KMS-11 (cell line): ENCODE data around the gene GARIN3.

Experiments used
- H2AFZ ChIP-seq: fragments of 200-600 bp; sonication (generic); 2 replicates; pipeline ENCODE4 v1.6.1; 2016; ENCODE audit warnings: antibody characterized with exemption, mixed run types, low read depth
- H3K27ac ChIP-seq: fragments of 200-600 bp; sonication (generic); 2 replicates; pipeline ENCODE4 v1.6.1; 2016; ENCODE audit warnings: mild to moderate bottlenecking, mixed run types
- H3K27me3 ChIP-seq: fragments of 200-600 bp; sonication (generic); 2 replicates; pipeline ENCODE4 v1.6.1; 2017; ENCODE audit warnings: mild to moderate bottlenecking, low read depth, mixed run types, moderate library complexity; ENCODE audit not compliant: insufficient read depth
- H3K36me3 ChIP-seq: fragments of 200-600 bp; sonication (generic); 2 replicates; pipeline ENCODE4 v1.6.1; 2017; ENCODE audit warnings: mild to moderate bottlenecking, mixed run types; ENCODE audit not compliant: insufficient read depth
- H3K4me1 ChIP-seq: fragments of 200-600 bp; sonication (generic); 2 replicates; pipeline ENCODE4 v1.6.1; 2016; ENCODE audit warnings: mild to moderate bottlenecking, low read depth, mixed run types; ENCODE audit not compliant: poor library complexity, severe bottlenecking
- H3K4me2 ChIP-seq: fragments of 200-600 bp; sonication (generic); 2 replicates; pipeline ENCODE4 v1.7.0; 2016; ENCODE audit warnings: mild to moderate bottlenecking, mixed run types
- H3K4me3 ChIP-seq: fragments of 200-600 bp; sonication (generic); IDR thresholded peaks from 2 replicates; pipeline ENCODE4 v1.6.1; 2017; ENCODE audit warnings: low read depth, low read length, mixed read lengths; ENCODE audit not compliant: insufficient read depth
- H3K79me2 ChIP-seq: fragments of 200-600 bp; sonication (generic); 2 replicates; pipeline ENCODE4 v1.6.1; 2016; ENCODE audit warnings: low read depth, mixed run types; ENCODE audit not compliant: insufficient read depth
- H3K9ac ChIP-seq: fragments of 200-600 bp; sonication (generic); 2 replicates; pipeline ENCODE4 v1.6.1; 2016; ENCODE audit warnings: mild to moderate bottlenecking, mixed run types
- H4K20me1 ChIP-seq: fragments of 200-600 bp; sonication (generic); 2 replicates; pipeline ENCODE4 v1.6.1; 2016; ENCODE audit warnings: mild to moderate bottlenecking, mixed run types; ENCODE audit not compliant: insufficient read depth
- TF ChIP-seq, protein P1 (sequence below): fragments of 200-600 bp; sonication (generic); conservative IDR thresholded peaks from 2 replicates; pipeline ENCODE4 v1.6.1; 2017; ENCODE audit warnings: low read depth, mild to moderate bottlenecking, antibody characterized with exemption, low read length, moderate library complexity, mixed read lengths

GARIN3 gene

DNA sequence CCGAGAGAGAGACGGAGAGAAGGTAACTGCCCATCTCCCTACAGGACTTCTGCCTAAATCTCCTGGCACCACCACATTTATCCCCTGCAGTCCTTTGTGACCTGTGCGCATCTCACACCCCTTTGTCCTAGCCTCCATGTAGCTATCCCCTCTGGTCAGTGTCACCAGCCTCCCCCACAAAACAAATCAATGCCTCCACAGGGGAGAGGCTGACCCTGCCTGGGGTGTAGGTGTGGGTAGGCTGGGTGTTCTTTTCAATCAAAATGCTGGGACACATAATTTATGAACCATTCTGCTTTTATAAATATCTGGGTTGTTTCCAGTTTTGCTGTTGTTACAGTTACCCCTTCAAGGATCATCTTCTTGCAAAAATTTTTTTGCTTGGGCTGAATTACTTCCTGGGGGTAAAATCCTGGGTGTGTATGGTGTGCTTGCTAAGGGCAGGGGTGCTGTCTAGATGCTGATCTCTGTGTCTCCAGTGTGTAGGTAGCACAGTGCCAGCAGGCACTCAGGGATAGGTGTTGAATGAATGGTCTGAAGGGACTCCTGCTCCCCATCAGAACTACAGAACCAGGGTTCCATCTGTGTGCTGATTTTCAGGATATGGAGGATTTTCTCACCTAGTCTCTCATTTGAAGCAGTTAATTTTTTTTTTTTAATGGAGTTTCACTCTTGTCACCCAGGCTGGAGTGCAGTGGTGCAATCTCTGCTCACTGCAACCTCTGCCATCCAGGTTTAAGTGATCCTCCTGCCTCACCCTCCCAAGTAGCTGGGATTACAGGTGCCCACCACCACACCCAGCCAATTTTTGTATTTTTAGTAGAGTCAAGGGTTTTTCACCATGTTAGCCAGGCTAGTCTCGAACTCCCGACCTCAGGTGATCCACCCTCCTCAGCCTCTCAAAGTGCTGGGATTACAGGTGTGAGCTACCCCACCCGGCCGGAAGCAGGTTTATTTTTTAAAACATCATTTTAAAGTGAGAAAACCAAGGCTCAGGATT is at the start of gene GARIN3:
GARIN3 (minus strand) TSS at position 51 of the 1,000 bp plus-strand sequence. CDS start 96 bp downstream, outside the sequence.
- H3K79me2 ChIP-seq = no peaks in the 10 kb centered on the region
- H4K20me1 ChIP-seq = no peaks in the 10 kb centered on the region
- no peaks in the 10 kb centered on the region for H3K27me3 ChIP-seq
- H3K36me3 ChIP-seq = no peaks in the 10 kb centered on the region
- H3K27ac ChIP-seq = no peak within 1 kb of the TSS
- no peak within 1 kb of the TSS for H3K4me3 ChIP-seq
- no peak within 1 kb of the TSS for H2AFZ ChIP-seq
- no peak within 1 kb of the TSS for H3K9ac ChIP-seq
- no peak within 1 kb of the TSS for H3K4me2 ChIP-seq
- TF ChIP-seq, protein P1, sequence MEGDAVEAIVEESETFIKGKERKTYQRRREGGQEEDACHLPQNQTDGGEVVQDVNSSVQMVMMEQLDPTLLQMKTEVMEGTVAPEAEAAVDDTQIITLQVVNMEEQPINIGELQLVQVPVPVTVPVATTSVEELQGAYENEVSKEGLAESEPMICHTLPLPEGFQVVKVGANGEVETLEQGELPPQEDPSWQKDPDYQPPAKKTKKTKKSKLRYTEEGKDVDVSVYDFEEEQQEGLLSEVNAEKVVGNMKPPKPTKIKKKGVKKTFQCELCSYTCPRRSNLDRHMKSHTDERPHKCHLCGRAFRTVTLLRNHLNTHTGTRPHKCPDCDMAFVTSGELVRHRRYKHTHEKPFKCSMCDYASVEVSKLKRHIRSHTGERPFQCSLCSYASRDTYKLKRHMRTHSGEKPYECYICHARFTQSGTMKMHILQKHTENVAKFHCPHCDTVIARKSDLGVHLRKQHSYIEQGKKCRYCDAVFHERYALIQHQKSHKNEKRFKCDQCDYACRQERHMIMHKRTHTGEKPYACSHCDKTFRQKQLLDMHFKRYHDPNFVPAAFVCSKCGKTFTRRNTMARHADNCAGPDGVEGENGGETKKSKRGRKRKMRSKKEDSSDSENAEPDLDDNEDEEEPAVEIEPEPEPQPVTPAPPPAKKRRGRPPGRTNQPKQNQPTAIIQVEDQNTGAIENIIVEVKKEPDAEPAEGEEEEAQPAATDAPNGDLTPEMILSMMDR = no peak
- no peaks in the 10 kb centered on the region for H3K4me1 ChIP-seq

DNA sequence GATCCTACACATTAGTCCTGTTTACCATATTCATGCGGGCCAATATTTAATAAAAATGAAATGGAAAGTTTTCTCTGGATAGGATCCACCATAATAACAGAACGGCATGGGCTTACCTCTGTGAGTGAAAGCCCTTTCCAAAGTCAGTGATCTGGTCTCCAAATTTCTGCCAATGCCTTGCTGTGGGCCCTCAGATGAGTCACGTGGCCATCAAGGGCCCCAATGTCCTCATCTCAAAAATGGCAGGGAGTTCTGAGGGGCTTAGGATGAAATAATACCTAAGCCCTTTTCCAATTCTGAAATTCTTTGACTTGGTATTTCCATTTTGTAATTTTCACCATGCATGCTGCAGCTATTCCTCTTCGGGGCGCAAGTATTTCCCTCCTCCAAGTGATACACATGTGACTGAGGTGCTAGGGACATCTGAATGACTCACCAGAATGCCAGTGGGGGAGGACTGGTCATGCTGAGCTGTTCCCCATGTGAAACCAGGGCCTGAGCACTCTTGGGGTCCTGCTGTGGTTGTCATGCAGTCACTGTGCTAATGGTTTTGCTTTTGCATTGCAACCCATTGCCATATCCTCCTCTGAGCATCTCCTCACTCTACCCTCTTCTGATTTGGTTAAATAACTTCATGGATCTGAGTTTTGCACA is 49.6 kb upstream of the GARIN3 start:
- Histone ChIP-seq H3K4me2 (no peak overlapping the region), H3K36me3 (no peaks in the 10 kb centered on the region), H2AFZ (no peak overlapping the region), H4K20me1 (no peaks in the 10 kb centered on the region), H3K9ac (no peak overlapping the region), H3K4me3 (no peak overlapping the region), H3K4me1 (peaks cover 16% of the 10 kb centered on the region), H3K27me3 (no peaks in the 10 kb centered on the region), H3K27ac (no peak overlapping the region), H3K79me2 (no peaks in the 10 kb centered on the region)
- TF ChIP-seq, protein P1 = no peak

DNA sequence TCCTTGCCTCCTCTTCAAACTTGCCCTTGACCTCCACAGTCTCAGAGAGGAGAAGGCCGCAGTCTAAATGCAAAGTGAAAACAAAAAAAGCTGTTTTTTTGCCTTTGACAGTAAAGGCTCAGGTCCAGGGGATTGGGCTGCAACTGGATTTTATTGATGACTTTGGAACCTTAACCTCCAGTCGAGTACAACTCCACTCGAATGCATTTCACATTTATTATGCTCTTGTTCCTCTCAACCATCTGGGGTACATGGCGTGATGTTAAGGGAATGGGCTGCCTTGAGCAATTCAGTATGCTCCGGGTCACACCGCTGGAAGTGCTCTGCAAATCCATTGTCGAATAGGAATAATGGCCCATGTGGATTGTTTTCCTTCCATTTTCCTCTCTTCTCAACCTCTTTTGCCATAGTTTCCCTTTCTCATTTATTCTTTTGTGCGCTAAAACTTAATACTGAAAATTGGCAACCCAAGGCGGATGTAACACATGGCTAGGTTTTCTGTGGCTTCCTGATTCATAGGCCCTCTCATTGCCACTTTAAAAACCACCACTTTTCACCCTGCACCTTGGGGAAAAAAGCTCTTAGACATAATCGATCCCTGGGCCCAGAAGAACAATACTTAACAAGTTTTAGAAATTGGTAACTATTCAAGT is 48.9 kb upstream of the GARIN3 start:
- H3K4me2 ChIP-seq = no peak overlapping the region
- H3K36me3 ChIP-seq = no peaks in the 10 kb centered on the region
- no peaks in the 10 kb centered on the region for H4K20me1 ChIP-seq
- TF ChIP-seq, protein P1 = no peak
- no peak overlapping the region for H3K27ac ChIP-seq
- H3K4me3 ChIP-seq = no peak overlapping the region
- no peak overlapping the region for H3K9ac ChIP-seq
- no peaks in the 10 kb centered on the region for H3K27me3 ChIP-seq
- no peak overlapping the region for H2AFZ ChIP-seq
- H3K79me2 ChIP-seq = no peaks in the 10 kb centered on the region
- H3K4me1 ChIP-seq = peaks cover 10% of the 10 kb centered on the region

DNA sequence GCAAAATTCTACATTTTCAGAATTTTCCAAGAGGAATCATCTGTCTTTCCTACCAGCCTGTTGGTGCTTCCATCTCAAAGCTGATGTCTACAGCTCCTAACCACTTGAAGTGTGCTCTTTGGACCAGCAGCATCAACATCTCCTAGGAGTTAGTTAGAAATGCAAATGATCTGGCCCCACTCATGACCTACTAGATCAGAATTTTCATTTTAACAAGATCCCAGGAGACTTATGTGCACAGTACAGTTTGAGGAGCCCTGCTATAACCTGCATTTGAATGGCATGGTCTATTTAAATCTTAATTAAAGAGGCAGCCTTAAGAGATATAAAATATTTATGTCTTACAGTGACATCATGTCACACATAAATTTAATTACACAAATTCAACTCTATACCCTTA is 48.4 kb upstream of the GARIN3 start:
- no peak overlapping the region for H2AFZ ChIP-seq
- H3K36me3 ChIP-seq = no peaks in the 10 kb centered on the region
- TF ChIP-seq, protein P1 = no peak
- no peaks in the 10 kb centered on the region for H3K79me2 ChIP-seq
- peaks cover 4% of the 10 kb centered on the region for H3K4me1 ChIP-seq
- no peak overlapping the region for H3K9ac ChIP-seq
- no peak overlapping the region for H3K4me3 ChIP-seq
- H3K27ac ChIP-seq = no peak overlapping the region
- no peaks in the 10 kb centered on the region for H4K20me1 ChIP-seq
- H3K4me2 ChIP-seq = no peak overlapping the region
- no peaks in the 10 kb centered on the region for H3K27me3 ChIP-seq
